Esophagus muscularis mucosa (tissue), 3 donors: ENCODE data around the gene TENM3.

Source experiments
- CTCF ChIP-seq, 3 experiments: fragments of 200-600 bp in 2 of 3; fragments of 450-650 bp in 1 of 3; sonication (generic) in 2 of 3; IDR thresholded peaks; one replicate each; pipeline ENCODE4 v1.5.1; 2017 to 2019; ENCODE audit warnings: antibody characterized with exemption in 3 of 3, mild to moderate bottlenecking in 2 of 3, moderate library complexity in 1 of 3
- POLR2A ChIP-seq: fragments of 450-650 bp; IDR thresholded peaks from one replicate; pipeline ENCODE4 v1.6.1; 2017; ENCODE audit warnings: antibody characterized with exemption, moderate library complexity, mild to moderate bottlenecking, low read depth

GRCh38 chr4:182293691-182294255 is 50.6 kb downstream of the TENM3 start:
- no peak for TF ChIP-seq CTCF (IDR thresholded peaks at IDR 0.05)
- TF ChIP-seq POLR2A, result no peak
